T47D (cell line): ENCODE data around the gene GSTO1.
A peak's percentile ranks its signal among the peaks of the same experiment; 100 is the strongest.

Experiments used
- DNase-seq, 2 experiments: peaks; one replicate each; pipeline versions ENCODE4 v3.0.0 to v3.0.0-alpha.2; 2011 to 2012; ENCODE audit warnings: low read depth in 1 of 2, low spot score in 1 of 2
- JUND ChIP-seq: IDR thresholded peaks from 2 replicates; pipeline ENCODE4 v1.6.1; 2012; ENCODE audit warnings: low read depth
- in situ Hi-C: cut with HindIII; loops from 2 replicates; pipeline ENCODE4 v1.10.0; 2016; ENCODE audit warnings: low sequenced_read_pairs, low pct_unique_long_range_greater_than_20kb

Gene GSTO1

GRCh38 chr10:104273286-104273685, 18.6 kb downstream of the GSTO1 start:
- in situ Hi-C loops: no loop called here
- DNase-seq: no peak
- no peak for TF ChIP-seq JUND

- in situ Hi-C loops: no loop called here
These were observed 19.3 kb downstream of the GSTO1 start for GRCh38 chr10:104273899-104274575.

GRCh38 chr10:104274762-104275721, 20.4 kb downstream of the GSTO1 start:
- in situ Hi-C loops: no loop called here
- peak; percentile 61 to 69 for DNase-seq
- TF ChIP-seq JUND: no peak

More at GRCh38 chr10:104273899-104274575, 19.3 kb downstream of the GSTO1 start:
- DNase-seq: no peak
- TF ChIP-seq JUND: no peak

- no peak for DNase-seq
- no peak for TF ChIP-seq JUND
- in situ Hi-C loops: no loop called here
These were observed 21.5 kb downstream of the GSTO1 start for GRCh38 chr10:104276192-104276591.

- DNase-seq: peak in 1 of 2 experiments; percentile 45
- TF ChIP-seq JUND: no peak
- in situ Hi-C loops: no loop called here
These were observed 23.1 kb downstream of the GSTO1 start for GRCh38 chr10:104277785-104278184.

- in situ Hi-C loops: no loop called here
- no peak for TF ChIP-seq JUND
- DNase-seq: no peak
These were observed 25.0 kb downstream of the GSTO1 start for GRCh38 chr10:104279550-104280259.

GRCh38 chr10:104281694-104282093, 27.0 kb downstream of the GSTO1 start:
- TF ChIP-seq JUND: no peak
- in situ Hi-C loops: no loop called here
- no peak for DNase-seq

- DNase-seq: no peak
- no peak for TF ChIP-seq JUND
- in situ Hi-C loops: no loop called here
These were observed 30.2 kb downstream of the GSTO1 start for GRCh38 chr10:104284846-104285245.

GRCh38 chr10:104286939-104287338, 32.2 kb downstream of the GSTO1 start:
- in situ Hi-C loops: no loop called here

GRCh38 chr10:104288355-104288754, 33.7 kb downstream of the GSTO1 start:
- in situ Hi-C loops: no loop called here
- DNase-seq: peak in 1 of 2 experiments; percentile 48
- no peak for TF ChIP-seq JUND

More at GRCh38 chr10:104286939-104287338, 32.2 kb downstream of the GSTO1 start:
- no peak for DNase-seq
- TF ChIP-seq JUND: no peak

- TF ChIP-seq JUND: no peak
- in situ Hi-C loops: no loop called here
- peak; percentile 56 to 86 for DNase-seq
These were observed 36.8 kb downstream of the GSTO1 start for GRCh38 chr10:104291439-104291951.

GRCh38 chr10:104293011-104293410, 38.3 kb downstream of the GSTO1 start:
- in situ Hi-C loops: no loop called here
- TF ChIP-seq JUND: no peak
- DNase-seq: no peak

GRCh38 chr10:104293781-104294321, 39.2 kb downstream of the GSTO1 start:
- in situ Hi-C loops: no loop called here
- DNase-seq: no peak
- TF ChIP-seq JUND: no peak
